Urinary bladder (tissue), 4 donors: Measurements from ENCODE around the gene XYLT1. TPM values are rescaled to one million over a fixed set of nuclear protein-coding genes. Genes with fewer than 3 reads are reported as not detected.

Source experiments
- DNase-seq: peaks from one replicate; pipeline ENCODE4 v3.0.0-alpha.2; 2015; ENCODE audit errors: extremely low spot score
- H3K27ac ChIP-seq: one replicate; pipeline ENCODE4 v1.5.1; 2013; ENCODE audit warnings: low read depth, mild to moderate bottlenecking, moderate library complexity
- H3K36me3 ChIP-seq: one replicate; pipeline ENCODE4 v1.6.1; 2013; ENCODE audit warnings: mild to moderate bottlenecking, moderate library complexity; ENCODE audit not compliant: insufficient read depth
- H3K4me1 ChIP-seq: one replicate; pipeline ENCODE4 v1.6.1; 2013; ENCODE audit warnings: mild to moderate bottlenecking, moderate library complexity; ENCODE audit not compliant: insufficient read depth
- H3K4me3 ChIP-seq: one replicate; pipeline ENCODE4 v1.5.1; 2013; ENCODE audit warnings: low read depth, low read length
- WGBS: extraction: QIAGEN DNeasy Blood & Tissue Kit; methylation state at CpG from one replicate; pipeline ENCODE4 v1.1.7; 2013; 5-methylcytosine and 5-hydroxymethylcytosine counted together
- polyA plus RNA-seq: library from polyadenylated mRNA; stranded (reverse); fragments of 200-250 nt; gene quantifications from one replicate; pipeline ENCODE4 v1.2.3, GENCODE V29; 2013
- total RNA-seq: library from RNA; depleted of rRNA; stranded (reverse); fragments of >200 nt; gene quantifications from one replicate; pipeline ENCODE4 v1.2.3, GENCODE V29; 2014
- donor health status: healthy with polysubstance abuse.
- donor health status: healthy.

XYLT1 gene
- total and polyA plus RNA-seq, 2 donors = 10.1 to 13.4 TPM

DNA sequence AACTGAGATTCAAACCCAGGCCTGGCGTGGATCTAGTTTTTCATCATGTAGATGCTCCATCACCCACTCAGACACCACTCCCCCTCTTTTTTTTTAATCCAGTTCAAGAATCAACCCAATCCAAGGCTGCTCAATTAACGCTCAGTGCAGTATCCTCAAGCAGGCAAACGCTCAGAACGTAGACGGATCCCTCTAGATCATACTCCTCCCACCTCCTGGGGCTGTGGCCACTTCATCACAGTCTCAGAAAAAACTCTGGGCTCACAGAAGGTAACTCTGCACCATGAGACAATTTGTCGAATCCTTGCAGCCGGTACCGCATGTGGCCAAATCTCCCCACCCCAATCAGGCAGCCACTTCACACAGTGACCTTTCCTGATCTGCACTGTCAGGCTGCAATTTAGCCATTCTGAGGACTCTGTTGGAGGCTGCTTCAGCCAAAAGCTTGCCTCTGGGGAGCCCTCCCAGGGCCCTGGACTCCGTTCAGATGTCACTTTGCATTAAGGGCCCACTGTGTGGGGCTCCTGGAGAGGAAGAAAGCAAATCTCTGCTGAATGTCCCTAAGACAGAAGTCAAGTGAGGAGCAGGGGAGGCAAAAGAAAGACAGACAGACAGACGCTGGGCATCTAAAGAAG lies 183.5 kb downstream of the XYLT1 start:
- WGBS = 73% methylated on average over 10 of the region's 10 CpGs
- Histone ChIP-seq H3K36me3 (no peaks in the 10 kb centered on the region), H3K27ac (no peak overlapping the region), H3K4me1 (no peaks in the 10 kb centered on the region), H3K4me3 (no peak overlapping the region)
- DNase-seq = no peak

DNA sequence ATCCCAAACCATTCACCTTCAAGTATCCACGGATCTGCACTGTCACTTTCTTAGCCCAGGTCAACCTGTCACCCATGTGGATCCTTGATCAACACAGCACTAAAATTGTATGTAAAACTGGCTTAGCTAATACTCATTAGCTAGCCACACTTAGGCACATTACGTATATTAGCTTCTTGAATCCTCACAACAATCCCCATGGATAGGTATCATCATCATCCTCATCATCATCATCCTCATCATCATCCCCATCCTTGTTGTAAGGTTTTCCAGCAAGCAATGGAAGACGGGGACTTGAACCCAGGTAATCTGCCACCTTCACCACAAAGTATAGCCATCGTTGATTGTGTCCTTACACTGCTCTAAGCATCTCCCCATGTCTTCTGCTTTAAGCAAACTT lies 184.3 kb downstream of the XYLT1 start:
- Histone ChIP-seq H3K4me1 (no peaks in the 10 kb centered on the region), H3K36me3 (no peaks in the 10 kb centered on the region), H3K4me3 (no peak overlapping the region), H3K27ac (no peak overlapping the region)
- WGBS = 94% methylated on average over 4 of the region's 4 CpGs
- DNase-seq = no peak

DNA sequence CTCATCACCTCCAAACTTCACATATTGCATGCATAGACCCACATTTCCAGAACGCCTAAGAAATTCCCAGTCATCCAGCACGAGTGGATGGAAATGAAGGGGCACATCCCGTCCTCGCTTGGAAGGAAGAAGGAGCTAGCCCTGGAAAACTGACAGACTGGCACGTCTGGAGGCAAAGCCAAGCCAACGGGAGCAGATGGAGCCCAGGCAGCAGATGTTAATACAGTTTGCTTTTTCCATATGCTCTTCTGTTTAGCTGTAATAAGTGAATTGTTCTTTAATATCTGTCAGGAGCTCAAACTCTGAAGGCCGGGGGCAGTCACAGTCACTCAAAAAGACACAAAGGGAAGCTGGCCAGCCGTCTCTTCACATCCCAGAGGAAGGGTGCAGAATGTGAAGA lies 187.7 kb downstream of the XYLT1 start:
- WGBS = 88% methylated on average over 8 of the region's 8 CpGs
- Histone ChIP-seq H3K36me3 (no peaks in the 10 kb centered on the region), H3K4me1 (no peaks in the 10 kb centered on the region), H3K4me3 (no peak overlapping the region), H3K27ac (no peak overlapping the region)
- DNase-seq = no peak

DNA sequence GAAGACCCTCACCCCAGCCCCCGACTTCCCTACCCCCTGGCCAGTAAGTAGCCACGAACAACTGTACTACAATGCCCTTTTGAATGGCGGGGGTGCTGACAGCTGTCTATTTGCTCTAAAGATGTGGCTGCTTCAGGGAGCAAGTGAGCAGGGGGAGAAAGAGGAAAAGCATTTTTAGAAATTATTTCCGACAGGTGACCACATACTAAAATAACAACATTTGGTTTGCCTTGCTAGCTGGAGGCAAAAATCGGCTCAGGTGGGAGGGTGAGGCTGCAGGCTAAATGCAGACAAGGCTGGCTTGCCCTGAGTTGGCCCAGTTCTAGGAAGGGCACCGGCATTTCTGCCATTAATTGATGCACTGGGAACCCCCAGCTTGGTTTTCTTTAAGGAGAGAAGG lies 188.5 kb downstream of the XYLT1 start:
- H3K4me1 ChIP-seq = no peaks in the 10 kb centered on the region
- 83% methylated on average over 6 of the region's 6 CpGs for WGBS
- DNase-seq = no peak
- no peaks in the 10 kb centered on the region for H3K36me3 ChIP-seq
- no peak overlapping the region for H3K4me3 ChIP-seq
- no peak overlapping the region for H3K27ac ChIP-seq

DNA sequence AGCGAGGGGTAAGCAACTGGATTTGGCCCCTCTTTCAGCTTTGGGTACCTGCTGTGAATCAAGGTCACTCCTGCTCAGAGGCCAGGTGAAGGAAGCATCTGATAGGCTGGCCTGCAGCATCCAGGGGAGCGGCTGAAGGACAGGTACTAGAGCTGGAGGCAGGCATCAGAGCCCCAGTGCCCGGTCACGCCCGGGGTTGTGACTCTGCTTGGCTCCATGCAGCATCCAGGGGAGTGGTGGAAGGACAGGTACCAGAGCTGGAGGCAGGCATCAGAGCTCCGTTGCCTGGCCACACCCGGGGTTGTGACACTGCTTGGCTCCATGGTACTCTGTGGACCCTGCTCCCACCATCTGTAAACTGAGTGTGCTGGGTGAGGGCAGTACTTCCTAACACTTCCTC lies 189.7 kb downstream of the XYLT1 start:
- DNase-seq = no peak
- Histone ChIP-seq H3K36me3 (no peaks in the 10 kb centered on the region), H3K4me3 (no peak overlapping the region), H3K4me1 (no peaks in the 10 kb centered on the region), H3K27ac (no peak overlapping the region)
- WGBS = 94% methylated on average over 7 of the region's 7 CpGs

DNA sequence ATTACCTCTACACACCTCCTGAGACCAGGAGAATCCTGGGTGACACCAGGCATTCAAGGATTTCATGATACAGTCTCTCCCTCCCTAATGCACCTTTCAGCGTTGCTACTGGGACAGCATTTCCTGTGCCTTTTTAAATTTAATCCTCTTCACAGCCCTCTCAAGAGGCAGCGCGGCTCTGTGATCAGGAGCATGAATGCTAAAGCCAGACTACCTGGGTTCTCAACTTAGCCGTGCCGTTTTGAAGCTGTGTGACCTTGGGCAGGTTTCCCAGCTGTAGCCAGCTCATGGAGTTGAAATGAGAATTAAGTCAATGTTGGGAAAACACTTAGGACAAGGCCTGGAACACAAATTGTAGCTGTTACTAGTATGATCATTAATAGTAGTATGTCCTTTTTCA lies 191.8 kb downstream of the XYLT1 start:
- H3K4me3 ChIP-seq = no peak overlapping the region
- WGBS = 78% methylated on average over 5 of the region's 5 CpGs
- H3K4me1 ChIP-seq = no peaks in the 10 kb centered on the region
- no peak overlapping the region for H3K27ac ChIP-seq
- no peak for DNase-seq
- H3K36me3 ChIP-seq = no peaks in the 10 kb centered on the region

DNA sequence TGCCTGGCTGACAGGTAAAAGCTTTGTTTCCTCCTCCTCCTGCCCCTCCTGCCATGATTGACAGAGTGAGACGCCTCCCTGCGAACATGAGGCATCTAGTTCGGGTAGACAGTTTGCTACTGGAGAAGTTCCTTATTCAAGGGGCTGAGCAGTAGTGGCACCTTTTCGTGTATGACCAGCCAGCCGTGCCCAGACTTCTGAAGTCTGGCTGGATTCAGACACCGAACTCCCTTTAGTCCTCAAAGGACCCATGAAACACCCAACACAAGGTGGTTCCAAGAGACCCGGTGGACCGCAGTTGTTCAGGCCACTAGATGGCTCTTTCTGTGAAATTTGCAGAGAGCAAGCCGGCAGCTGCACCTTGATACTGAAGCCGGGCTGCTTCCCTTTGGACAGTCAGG lies 192.8 kb downstream of the XYLT1 start:
- no peaks in the 10 kb centered on the region for H3K4me1 ChIP-seq
- no peak overlapping the region for H3K4me3 ChIP-seq
- H3K36me3 ChIP-seq = no peaks in the 10 kb centered on the region
- 57% methylated on average over 10 of the region's 10 CpGs for WGBS
- H3K27ac ChIP-seq = no peak overlapping the region
- no peak for DNase-seq

DNA sequence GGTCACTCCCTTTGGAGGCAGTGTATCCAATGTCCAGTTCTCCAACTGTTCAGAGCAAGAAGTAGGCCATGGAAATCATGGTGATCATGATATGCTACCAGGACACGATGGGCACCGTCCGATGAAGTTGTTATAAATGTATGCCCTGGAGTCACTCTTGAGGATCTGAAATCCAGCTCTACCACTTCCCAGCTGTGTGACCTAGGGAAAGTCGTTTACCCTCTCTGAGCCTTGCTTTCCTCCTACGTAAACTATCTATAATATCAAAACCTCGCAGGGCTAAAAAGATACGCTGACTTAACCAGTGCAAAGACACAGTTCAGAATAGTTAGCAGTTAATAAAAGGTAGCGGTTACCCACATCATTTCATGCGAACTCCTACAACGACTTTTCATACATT lies 194.2 kb downstream of the XYLT1 start:
- 97% methylated on average over 10 of the region's 10 CpGs for WGBS
- H3K27ac ChIP-seq = no peak overlapping the region
- DNase-seq = no peak

DNA sequence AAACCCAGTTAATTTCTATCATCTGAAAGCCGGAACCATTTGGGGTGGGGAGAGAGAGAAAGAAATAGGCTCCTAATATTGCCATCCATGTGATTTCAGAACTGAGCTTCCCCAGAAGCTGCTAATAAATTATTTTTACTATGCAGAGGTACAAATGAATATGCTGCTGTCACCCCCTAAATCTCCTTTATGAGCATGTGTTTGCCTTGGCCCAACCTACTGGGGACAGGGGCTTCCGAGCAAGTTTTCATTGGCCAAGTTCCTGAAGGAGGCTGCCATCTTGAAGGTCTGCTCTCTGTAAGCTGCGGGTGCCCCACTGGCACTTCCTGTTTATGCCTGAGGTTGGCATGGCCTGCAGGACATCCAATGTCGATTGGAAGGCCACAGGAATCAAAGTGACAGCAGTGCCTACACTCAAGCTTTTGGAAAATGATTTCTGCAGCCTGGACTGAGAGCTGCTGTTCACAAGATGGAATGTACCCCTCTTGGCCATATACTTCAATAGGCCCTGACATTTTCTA lies 194.7 kb downstream of the XYLT1 start:
- WGBS = 76% methylated on average over 4 of the region's 4 CpGs
- no peak overlapping the region for H3K27ac ChIP-seq
- no peak for DNase-seq
- H3K4me1 ChIP-seq = no peaks in the 10 kb centered on the region
- H3K4me3 ChIP-seq = no peak overlapping the region
- H3K36me3 ChIP-seq = no peaks in the 10 kb centered on the region

More for the DNA sequence above, 194.2 kb downstream of the XYLT1 start:
- no peak overlapping the region for H3K4me3 ChIP-seq
- no peaks in the 10 kb centered on the region for H3K36me3 ChIP-seq
- no peaks in the 10 kb centered on the region for H3K4me1 ChIP-seq

DNA sequence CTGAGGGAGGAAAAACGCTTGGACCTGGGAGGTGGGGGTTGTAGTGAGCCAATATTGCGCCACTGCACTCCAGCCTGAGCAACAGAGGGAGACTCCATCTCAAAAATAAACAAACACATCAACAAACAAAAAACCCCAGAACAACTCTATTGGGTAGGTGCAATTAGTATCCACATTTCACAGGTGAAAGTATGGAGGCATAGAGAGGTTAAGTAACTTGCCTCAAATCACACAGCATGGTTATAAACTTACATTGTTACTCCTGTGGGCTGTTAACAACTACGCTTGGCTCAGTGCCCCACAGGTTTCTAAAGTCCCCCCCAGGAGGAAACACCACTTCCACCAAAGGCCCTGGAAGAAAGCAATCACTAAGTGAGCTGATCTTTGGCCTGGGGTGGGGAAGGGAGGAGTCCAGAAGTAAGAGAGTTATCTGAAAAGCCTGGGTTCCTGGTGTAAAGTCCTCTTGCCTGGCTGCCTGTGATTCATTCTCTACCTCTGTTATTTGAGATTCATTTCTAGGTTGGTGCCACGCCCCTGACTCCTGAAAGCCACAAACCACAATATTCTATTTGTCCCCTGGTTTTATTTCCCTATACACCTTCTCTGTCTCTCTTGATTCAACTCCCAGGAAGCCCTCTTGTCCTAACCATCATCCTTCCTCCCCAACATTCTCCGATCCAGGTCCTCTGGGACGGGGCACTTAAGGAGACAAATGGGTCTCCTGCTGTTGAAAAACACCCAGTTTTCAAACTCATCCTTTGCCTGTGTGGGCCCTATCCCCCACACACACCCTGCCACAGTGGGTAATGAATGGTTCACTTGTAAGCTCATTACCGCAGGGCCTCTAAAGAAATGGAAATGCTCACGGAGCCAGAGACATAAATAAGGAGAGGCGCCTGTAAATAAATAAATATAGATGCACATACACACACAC lies 195.4 kb downstream of the XYLT1 start:
- H3K36me3 ChIP-seq = no peaks in the 10 kb centered on the region
- DNase-seq = no peak
- no peak overlapping the region for H3K27ac ChIP-seq
- no peaks in the 10 kb centered on the region for H3K4me1 ChIP-seq
- 94% methylated on average over 9 of the region's 9 CpGs for WGBS
- no peak overlapping the region for H3K4me3 ChIP-seq

DNA sequence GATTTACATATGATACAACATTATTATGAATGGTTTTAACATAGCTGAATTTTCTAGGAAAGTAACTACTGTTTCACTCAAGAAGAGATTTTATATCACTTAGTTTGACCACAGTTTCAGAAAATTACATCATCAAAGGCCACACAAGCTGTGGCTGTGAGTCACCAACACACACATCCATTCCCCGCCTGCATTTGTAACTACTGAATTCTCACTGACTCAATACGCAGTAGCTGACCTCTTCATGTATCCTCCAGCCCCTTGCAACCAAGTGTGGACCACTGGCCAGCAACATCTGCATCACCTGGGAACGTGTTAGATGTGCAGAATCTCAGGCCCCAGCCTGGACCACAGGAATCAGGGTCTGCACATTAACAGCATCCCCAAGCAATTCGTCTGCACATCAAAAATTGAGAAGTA lies 197.6 kb downstream of the XYLT1 start:
- H3K4me3 ChIP-seq = no peak overlapping the region
- no peaks in the 10 kb centered on the region for H3K36me3 ChIP-seq
- 61% methylated on average over 4 of the region's 4 CpGs for WGBS
- no peak for DNase-seq
- H3K27ac ChIP-seq = no peak overlapping the region
- no peaks in the 10 kb centered on the region for H3K4me1 ChIP-seq

DNA sequence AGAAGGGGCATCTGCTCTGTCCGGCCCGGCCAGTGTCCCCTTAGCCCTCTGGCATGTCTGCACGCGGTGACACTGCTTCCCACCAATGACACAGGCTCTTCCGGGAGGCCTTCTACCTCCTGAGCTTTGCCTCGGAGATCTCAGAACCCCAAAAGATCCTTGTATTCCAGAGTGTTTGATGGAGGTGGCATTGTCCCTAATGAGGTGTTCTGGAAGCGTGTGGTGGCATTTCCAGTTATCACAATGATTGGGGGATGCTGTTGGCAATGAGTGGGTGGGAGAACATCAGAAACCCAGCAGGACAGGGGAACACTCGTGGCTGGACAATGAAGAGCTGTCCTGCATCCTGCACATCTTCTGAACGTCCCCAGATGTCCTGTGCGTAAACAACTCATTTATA lies 198.0 kb downstream of the XYLT1 start:
- Histone ChIP-seq H3K4me1 (no peaks in the 10 kb centered on the region), H3K27ac (no peak overlapping the region), H3K36me3 (no peaks in the 10 kb centered on the region), H3K4me3 (no peak overlapping the region)
- WGBS = 90% methylated on average over 10 of the region's 10 CpGs
- DNase-seq = no peak

DNA sequence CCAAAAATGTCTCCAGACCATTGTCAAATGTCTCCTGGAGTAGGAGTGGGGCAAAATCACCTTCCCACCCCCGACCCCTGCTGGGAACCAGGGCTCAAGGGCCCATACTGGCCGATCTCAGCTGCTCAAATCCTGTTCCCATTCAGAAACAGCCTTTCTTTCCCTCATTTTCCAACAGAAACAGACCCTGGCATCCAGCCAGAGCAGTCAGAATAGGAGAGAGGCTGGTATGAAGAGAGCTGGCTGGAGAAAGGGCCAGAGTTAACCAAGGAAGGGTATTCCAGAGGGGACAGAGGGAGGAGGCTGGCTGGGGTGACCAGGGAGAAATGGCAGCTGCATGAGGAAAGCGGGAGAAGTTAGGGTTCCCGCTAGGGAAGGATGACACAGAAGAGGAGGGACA lies 199.1 kb downstream of the XYLT1 start:
- no peak overlapping the region for H3K27ac ChIP-seq
- DNase-seq = no peak
- H3K4me1 ChIP-seq = no peaks in the 10 kb centered on the region
- H3K4me3 ChIP-seq = no peak overlapping the region
- H3K36me3 ChIP-seq = no peaks in the 10 kb centered on the region
- WGBS = 73% methylated on average over 4 of the region's 4 CpGs

DNA sequence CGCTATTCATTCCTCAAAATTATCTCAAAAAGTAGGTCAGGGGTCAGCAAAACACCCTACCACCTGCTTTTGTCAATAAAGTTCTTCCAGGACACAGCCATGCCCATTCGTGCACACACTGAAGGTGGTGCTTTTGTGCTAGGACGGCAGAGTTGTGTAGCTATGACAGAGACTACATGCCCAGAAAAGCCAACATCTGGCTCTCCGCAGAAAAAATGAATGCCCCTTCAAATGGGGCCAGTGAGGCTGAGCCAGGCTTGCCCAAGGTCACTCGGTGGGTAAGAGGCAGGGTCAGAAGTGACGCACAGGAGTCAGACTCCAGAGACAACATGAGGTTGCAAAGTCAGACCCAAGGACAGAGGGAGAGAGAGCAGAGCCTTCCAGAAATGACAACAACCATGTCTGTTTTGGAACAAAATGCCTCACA lies 200.1 kb downstream of the XYLT1 start:
- WGBS = 69% methylated on average over 6 of the region's 6 CpGs
- Histone ChIP-seq H3K4me3 (no peak overlapping the region), H3K27ac (no peak overlapping the region), H3K36me3 (no peaks in the 10 kb centered on the region), H3K4me1 (no peaks in the 10 kb centered on the region)
- DNase-seq = no peak
